Sciatic nerve (tissue), 2 donors: Measurements from ENCODE around the gene TRAF2. TPM values are rescaled to one million over a fixed set of nuclear protein-coding genes. Genes with fewer than 3 reads are reported as not detected.

Experiments
- ATAC-seq: fragments of 200-7000 bp; cut with Tn5 transposase; one replicate; pipeline ENCODE4 v1.9.1; 2020; ENCODE audit warnings: mild to moderate bottlenecking, moderate library complexity
- DNase-seq: peaks from one replicate; pipeline ENCODE4 v3.0.0-alpha.2; 2020; ENCODE audit warnings: low spot score
- intact Hi-C: fragments of 100-400 bp; cut with DNase I; formaldehyde crosslinking; loops from one replicate; pipeline ENCODE4 v1.14.2; 2022
- total RNA-seq: library from RNA; stranded (reverse); fragmentation: NEBNext Ultra II Directional; extraction: Animal tissue kit (Norgen Biotek cat#: 25700); gene quantifications from one replicate; pipeline ENCODE4 v1.2.1, GENCODE V29; 2021
- donor health status: DM: no; HTN: no; CAD: no.
- donor health status: DM: no; HTN: no; CAD: no.

TRAF2 gene
- total RNA-seq, 1 donor from 2014 or later = 17.0 TPM

GRCh38 chr9:136942112-136942880 is 56.0 kb downstream of the TRAF2 start:
- DNase-seq (peak; percentile 61), ATAC-seq (no peak)
- intact Hi-C loops = no loop called here

GRCh38 chr9:136942881-136943230 is 56.5 kb downstream of the TRAF2 start:
- ATAC-seq (no peak), DNase-seq (peak; percentile 54)
- intact Hi-C loops = no loop called here

GRCh38 chr9:136943291-136944211 is 57.2 kb downstream of the TRAF2 start:
- ATAC-seq (no peak), DNase-seq (peak; percentile 74)
- intact Hi-C loops = no loop called here

- ATAC-seq (no peak), DNase-seq (no peak)
- intact Hi-C loops = no loop called here
Measured at GRCh38 chr9:136944212-136944518, 57.8 kb downstream of the TRAF2 start.

- intact Hi-C loops = loop anchor here (5.0 kb wide), 1 partner anchor 93 kb away; no protein-coding TSS in a partner anchor
- peak; percentile 84 for ATAC-seq
- peak; percentile 96 for DNase-seq
Measured at GRCh38 chr9:136944519-136945332, 58.4 kb downstream of the TRAF2 start, which contains the start of the genes C8G and FBXW5. Gene C8G, plus strand, starts transcription at chr9:136945243. Its CDS starts 78 bp downstream, at chr9:136945321. Gene FBXW5, minus strand, starts transcription at chr9:136944738. Its CDS starts 655 bp downstream, at chr9:136944083.

GRCh38 chr9:136945333-136946227 is 59.3 kb downstream of the TRAF2 start:
- DNase-seq = no peak
- no peak for ATAC-seq
- intact Hi-C loops = loop anchor here (5.0 kb wide), 1 partner anchor 92 kb away; no protein-coding TSS in a partner anchor

- intact Hi-C loops = loop anchor here (5.0 kb wide), 1 partner anchor 91 kb away; no protein-coding TSS in a partner anchor
Measured at GRCh38 chr9:136946228-136947027, 60.1 kb downstream of the TRAF2 start.

GRCh38 chr9:136947028-136947891 is 60.9 kb downstream of the TRAF2 start:
- DNase-seq (no peak), ATAC-seq (no peak)
- intact Hi-C loops = loop anchor here (5.0 kb wide), 1 partner anchor 90 kb away; no protein-coding TSS in a partner anchor

More at GRCh38 chr9:136946228-136947027, 60.1 kb downstream of the TRAF2 start:
- DNase-seq (no peak), ATAC-seq (no peak)

GRCh38 chr9:136947955-136948510 is 61.7 kb downstream of the TRAF2 start:
- no peak for DNase-seq
- intact Hi-C loops = loop anchor here (5.0 kb wide), 1 partner anchor 89 kb away; no protein-coding TSS in a partner anchor

GRCh38 chr9:136949239-136949816 is 63.0 kb downstream of the TRAF2 start:
- intact Hi-C loops = loop anchor here (5.0 kb wide), 1 partner anchor 88 kb away; no protein-coding TSS in a partner anchor
- ATAC-seq (no peak), DNase-seq (no peak)

More at GRCh38 chr9:136947955-136948510, 61.7 kb downstream of the TRAF2 start:
- ATAC-seq = peak; percentile 36

GRCh38 chr9:136949817-136950655 is 63.7 kb downstream of the TRAF2 start:
- DNase-seq = peak; percentile 97
- intact Hi-C loops = loop anchor here (5.0 kb wide), 1 partner anchor 87 kb away; no protein-coding TSS in a partner anchor
- ATAC-seq = peak; percentile 85

- ATAC-seq (peak; percentile 31), DNase-seq (no peak)
- intact Hi-C loops = no loop called here
Measured at GRCh38 chr9:136950656-136951276, 64.5 kb downstream of the TRAF2 start.

GRCh38 chr9:136951541-136952320 is 65.4 kb downstream of the TRAF2 start, which contains the start of gene LCN12:
Gene LCN12, plus strand, starts transcription at chr9:136952273. Its CDS starts 55 bp downstream, at chr9:136952328.
- no peak for DNase-seq
- intact Hi-C loops = no loop called here
- no peak for ATAC-seq
